Measurements from ENCODE around the gene LGALS7.
"Not testable (repeated sequence)": the region's sequence is repeated elsewhere in the genome, so short reads cannot be mapped to it uniquely, and the experiment has no call there.

The LGALS7 gene

DNA sequence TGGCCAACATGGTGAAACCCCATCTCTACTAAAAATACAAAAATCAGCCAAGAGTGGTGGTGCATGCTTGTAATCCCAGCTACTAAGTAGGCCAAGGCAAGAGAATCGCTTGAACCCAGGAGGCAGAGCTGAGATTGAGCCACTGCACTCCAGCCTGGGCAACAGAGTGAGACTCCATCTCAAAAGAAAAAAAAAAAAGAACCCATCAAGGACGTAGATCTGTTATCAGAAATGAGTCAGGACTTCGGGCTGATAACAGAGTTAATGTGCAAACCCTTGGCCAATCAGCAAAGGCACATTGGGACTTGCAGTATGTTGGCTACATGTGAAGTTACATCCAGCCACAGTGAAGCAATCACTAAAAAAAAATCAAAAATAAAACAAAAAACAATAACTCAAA is 10.9 kb upstream of the LGALS7 start:
- Histone ChIP-seq H3K4me3 (ENCODE audit: low read length) (no peak overlapping the region), H3K27me3 (ENCODE audit: control insufficient read depth, insufficient read depth, low read length) (peaks cover 18% of the 10 kb centered on the region), H3K9ac (ENCODE audit: low read depth, low read length) (no peak overlapping the region), H3K4me2 (ENCODE audit: low read length) (no peak overlapping the region), H3K9me3 (replicated peaks; ENCODE audit: low read length) (no peaks in the 10 kb centered on the region), H3K4me1 (ENCODE audit: control insufficient read depth, insufficient read depth, low read length) (no peaks in the 10 kb centered on the region), H3K36me3 (ENCODE audit: insufficient read depth, low read length) (no peaks in the 10 kb centered on the region)

DNA sequence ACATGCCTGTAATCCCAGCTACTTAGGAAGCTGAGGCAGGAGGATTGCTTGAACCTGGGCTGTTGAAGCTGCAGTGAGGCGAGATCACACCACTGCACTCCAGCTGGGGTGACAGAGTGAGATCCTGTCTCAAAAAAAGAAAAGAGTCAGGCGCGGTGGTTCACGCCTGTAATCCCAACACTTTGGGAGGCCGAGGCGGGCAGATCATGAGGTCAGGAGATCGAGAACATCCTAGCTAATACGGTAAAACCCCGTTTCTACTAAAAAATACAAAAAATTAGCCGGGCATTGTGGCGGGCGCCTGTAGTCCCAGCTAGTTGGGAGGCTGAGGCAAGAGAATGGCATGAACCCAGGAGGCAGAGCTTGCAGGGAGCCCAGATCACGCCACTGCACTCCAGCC is 8.9 kb upstream of the LGALS7 start:
- H3K4me1 ChIP-seq (ENCODE audit: control insufficient read depth, insufficient read depth, low read length); H3K36me3 ChIP-seq (ENCODE audit: insufficient read depth, low read length); H3K9me3 ChIP-seq (replicated peaks; ENCODE audit: low read length); H3K9ac ChIP-seq (ENCODE audit: low read depth, low read length); H3K4me2 ChIP-seq (ENCODE audit: low read length); H3K4me3 ChIP-seq (ENCODE audit: low read length): not testable (repeated sequence)
- H3K27me3 ChIP-seq (ENCODE audit: control insufficient read depth, insufficient read depth, low read length) = peaks cover 23% of the 10 kb centered on the region

DNA sequence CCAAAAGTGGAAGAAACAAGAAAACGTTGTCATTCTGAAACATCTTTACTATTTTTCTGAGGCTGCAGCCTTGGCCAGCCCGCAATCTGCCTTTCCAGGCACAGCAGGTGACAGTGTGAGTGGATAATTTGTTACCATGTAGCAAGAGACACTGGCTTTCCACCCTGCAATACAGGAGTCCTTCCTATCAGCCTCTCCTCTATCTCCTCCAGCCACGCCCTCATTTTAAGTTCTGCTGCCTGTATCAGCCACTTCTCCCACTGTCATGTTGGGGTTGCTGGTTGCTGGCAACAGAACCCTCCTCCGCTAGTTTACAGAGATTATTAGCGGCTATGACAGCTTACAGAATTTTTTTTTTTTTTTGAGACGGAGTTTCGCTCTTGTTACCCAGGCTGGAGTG is 7.7 kb upstream of the LGALS7 start:
- Histone ChIP-seq H3K9me3 (replicated peaks; ENCODE audit: low read length) (no peaks in the 10 kb centered on the region), H3K36me3 (ENCODE audit: insufficient read depth, low read length) (no peaks in the 10 kb centered on the region), H3K27me3 (ENCODE audit: control insufficient read depth, insufficient read depth, low read length) (peaks cover 23% of the 10 kb centered on the region), H3K9ac (ENCODE audit: low read depth, low read length) (no peak overlapping the region), H3K4me3 (ENCODE audit: low read length) (no peak overlapping the region), H3K4me1 (ENCODE audit: control insufficient read depth, insufficient read depth, low read length) (no peaks in the 10 kb centered on the region), H3K4me2 (ENCODE audit: low read length) (no peak overlapping the region)

DNA sequence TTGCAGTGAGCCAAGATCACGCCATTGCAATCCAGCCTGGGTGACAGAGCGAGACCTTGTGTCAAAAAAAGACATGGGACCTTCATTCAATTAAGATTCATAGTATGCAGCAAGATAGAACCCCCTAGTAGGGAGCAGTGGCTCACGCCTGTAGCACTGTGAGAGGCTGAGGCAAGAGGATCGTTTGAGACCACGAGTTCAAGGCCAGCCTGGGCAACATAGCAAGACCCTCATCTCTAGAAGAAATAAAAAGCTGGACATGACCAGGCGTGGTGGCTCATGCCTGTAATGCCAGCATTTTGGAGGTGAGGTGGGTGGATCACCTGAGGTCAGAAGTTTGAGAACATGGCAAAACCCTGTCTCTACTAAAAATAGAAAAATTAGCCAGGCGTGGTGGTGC is 7.1 kb upstream of the LGALS7 start:
- H3K27me3 ChIP-seq (ENCODE audit: control insufficient read depth, insufficient read depth, low read length) = peaks cover 23% of the 10 kb centered on the region
- H3K4me1 ChIP-seq (ENCODE audit: control insufficient read depth, insufficient read depth, low read length) = no peaks in the 10 kb centered on the region
- no peaks in the 10 kb centered on the region for H3K36me3 ChIP-seq (ENCODE audit: insufficient read depth, low read length)
- no peak overlapping the region for H3K9ac ChIP-seq (ENCODE audit: low read depth, low read length)
- no peaks in the 10 kb centered on the region for H3K9me3 ChIP-seq (replicated peaks; ENCODE audit: low read length)
- H3K4me3 ChIP-seq (ENCODE audit: low read length) = no peak overlapping the region
- no peak overlapping the region for H3K4me2 ChIP-seq (ENCODE audit: low read length)

DNA sequence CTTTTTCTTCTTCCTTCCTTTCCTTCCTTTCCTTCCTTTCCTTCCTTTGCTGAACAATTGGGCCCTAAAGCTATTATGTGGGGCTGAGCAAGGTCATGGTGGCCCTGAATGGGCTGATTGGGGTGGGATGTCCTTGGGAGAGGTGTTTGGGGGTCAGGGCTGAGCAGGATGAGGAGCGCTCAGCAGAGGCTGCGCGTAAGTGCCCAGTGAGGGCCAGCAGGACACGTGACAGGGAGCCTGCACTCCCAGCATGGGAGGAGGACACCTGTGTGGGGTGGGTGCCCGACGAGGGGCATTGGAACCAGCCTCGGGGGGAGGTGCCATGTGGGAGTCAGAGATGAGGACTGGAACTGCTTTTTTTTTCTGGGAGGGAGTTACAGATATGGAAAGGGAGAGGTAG is 5.4 kb upstream of the LGALS7 start:
- H3K4me1 ChIP-seq (ENCODE audit: control insufficient read depth, insufficient read depth, low read length) = no peaks in the 10 kb centered on the region
- no peak overlapping the region for H3K9ac ChIP-seq (ENCODE audit: low read depth, low read length)
- no peak overlapping the region for H3K4me2 ChIP-seq (ENCODE audit: low read length)
- H3K9me3 ChIP-seq (replicated peaks; ENCODE audit: low read length) = no peaks in the 10 kb centered on the region
- H3K4me3 ChIP-seq (ENCODE audit: low read length) = no peak overlapping the region
- peaks cover 23% of the 10 kb centered on the region for H3K27me3 ChIP-seq (ENCODE audit: control insufficient read depth, insufficient read depth, low read length)
- no peaks in the 10 kb centered on the region for H3K36me3 ChIP-seq (ENCODE audit: insufficient read depth, low read length)

DNA sequence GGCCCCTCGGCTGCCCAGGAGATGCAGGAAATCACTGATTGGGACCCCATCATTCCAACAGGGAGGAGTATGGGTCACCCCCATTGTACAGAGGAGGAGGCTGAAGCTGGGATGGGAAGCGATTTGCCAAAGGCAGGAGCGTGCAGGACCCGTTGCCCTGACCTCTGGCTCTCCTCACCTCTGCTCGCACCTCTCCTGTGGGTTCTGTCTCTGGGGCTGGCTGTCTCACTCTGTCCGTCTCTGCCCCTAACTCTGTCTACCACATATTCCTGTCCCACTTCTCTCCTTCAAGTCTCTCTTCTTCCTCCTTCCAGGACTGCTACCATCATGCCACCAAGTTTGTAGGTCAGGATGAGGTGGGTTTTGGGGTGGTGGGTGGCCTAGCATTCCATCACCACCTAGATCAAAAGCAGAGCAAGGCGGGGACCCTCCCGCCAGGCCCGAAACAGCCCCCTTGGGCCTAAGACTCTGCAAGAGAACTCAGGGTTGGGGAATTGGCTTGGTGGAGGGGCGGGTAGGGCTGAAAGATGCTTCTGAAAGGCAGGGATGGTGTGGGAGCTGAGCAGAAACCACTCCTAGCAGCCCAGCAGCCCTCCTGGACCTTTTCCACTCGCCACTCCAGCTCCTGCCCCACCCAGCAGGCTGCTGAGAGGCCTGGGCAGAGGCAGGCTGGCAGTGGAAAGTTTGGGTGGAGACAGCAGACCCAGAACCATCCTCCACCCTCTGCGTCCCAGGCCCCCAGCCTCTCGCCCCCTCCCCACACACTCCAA is 1.0 kb upstream of the LGALS7 start:
- Histone ChIP-seq H3K27me3 (ENCODE audit: control insufficient read depth, insufficient read depth, low read length) (peaks cover 5% of the 10 kb centered on the region), H3K4me3 (ENCODE audit: low read length) (no peak overlapping the region), H3K4me1 (ENCODE audit: control insufficient read depth, insufficient read depth, low read length) (peaks cover 6% of the 10 kb centered on the region), H3K9ac (ENCODE audit: low read depth, low read length) (no peak overlapping the region), H3K9me3 (replicated peaks; ENCODE audit: low read length) (no peaks in the 10 kb centered on the region), H3K4me2 (ENCODE audit: low read length) (no peak overlapping the region), H3K36me3 (ENCODE audit: insufficient read depth, low read length) (no peaks in the 10 kb centered on the region)

DNA sequence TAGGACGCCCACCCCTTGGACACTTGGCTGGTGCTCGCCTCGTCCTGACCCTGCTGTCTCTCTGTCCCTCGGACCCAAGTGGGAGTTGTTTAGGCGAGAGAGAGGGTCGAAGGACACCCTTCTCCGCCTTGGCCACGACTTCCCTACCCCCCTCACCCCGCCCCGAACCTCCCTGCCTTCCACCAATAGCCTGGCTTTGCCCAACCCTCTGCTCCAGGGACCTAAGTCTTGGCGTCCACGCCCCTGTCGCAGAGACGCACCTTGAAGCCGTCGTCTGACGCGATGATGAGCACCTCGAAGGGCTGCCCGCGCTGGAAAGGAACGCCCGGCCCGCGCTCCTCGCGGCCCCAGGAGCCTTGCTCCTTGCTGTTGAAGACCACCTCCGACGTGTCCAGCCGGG is 1.7 kb downstream of the LGALS7 start:
- not testable (repeated sequence) for H3K36me3 ChIP-seq (ENCODE audit: insufficient read depth, low read length); H3K4me3 ChIP-seq (ENCODE audit: low read length); H3K9ac ChIP-seq (ENCODE audit: low read depth, low read length); H3K27me3 ChIP-seq (ENCODE audit: control insufficient read depth, insufficient read depth, low read length); H3K9me3 ChIP-seq (replicated peaks; ENCODE audit: low read length); H3K4me1 ChIP-seq (ENCODE audit: control insufficient read depth, insufficient read depth, low read length); H3K4me2 ChIP-seq (ENCODE audit: low read length)

GRCh38 chr19:38770949-38771275 is 2.4 kb downstream of the LGALS7 start:
- not testable (repeated sequence) for H3K4me1 ChIP-seq (ENCODE audit: control insufficient read depth, insufficient read depth, low read length); H3K9ac ChIP-seq (ENCODE audit: low read depth, low read length); H3K9me3 ChIP-seq (replicated peaks; ENCODE audit: low read length); H3K4me2 ChIP-seq (ENCODE audit: low read length); H3K4me3 ChIP-seq (ENCODE audit: low read length); H3K36me3 ChIP-seq (ENCODE audit: insufficient read depth, low read length); H3K27me3 ChIP-seq (ENCODE audit: control insufficient read depth, insufficient read depth, low read length)

GRCh38 chr19:38770228-38770948 is 2.9 kb downstream of the LGALS7 start:
- peak overlapping the region; percentile 47 for H3K4me3 ChIP-seq (ENCODE audit: low read length)
- H3K9ac ChIP-seq (ENCODE audit: low read depth, low read length); H3K27me3 ChIP-seq (ENCODE audit: control insufficient read depth, insufficient read depth, low read length); H3K9me3 ChIP-seq (replicated peaks; ENCODE audit: low read length); H3K36me3 ChIP-seq (ENCODE audit: insufficient read depth, low read length); H3K4me1 ChIP-seq (ENCODE audit: control insufficient read depth, insufficient read depth, low read length): not testable (repeated sequence)
- peak overlapping the region; percentile 21 for H3K4me2 ChIP-seq (ENCODE audit: low read length)

DNA sequence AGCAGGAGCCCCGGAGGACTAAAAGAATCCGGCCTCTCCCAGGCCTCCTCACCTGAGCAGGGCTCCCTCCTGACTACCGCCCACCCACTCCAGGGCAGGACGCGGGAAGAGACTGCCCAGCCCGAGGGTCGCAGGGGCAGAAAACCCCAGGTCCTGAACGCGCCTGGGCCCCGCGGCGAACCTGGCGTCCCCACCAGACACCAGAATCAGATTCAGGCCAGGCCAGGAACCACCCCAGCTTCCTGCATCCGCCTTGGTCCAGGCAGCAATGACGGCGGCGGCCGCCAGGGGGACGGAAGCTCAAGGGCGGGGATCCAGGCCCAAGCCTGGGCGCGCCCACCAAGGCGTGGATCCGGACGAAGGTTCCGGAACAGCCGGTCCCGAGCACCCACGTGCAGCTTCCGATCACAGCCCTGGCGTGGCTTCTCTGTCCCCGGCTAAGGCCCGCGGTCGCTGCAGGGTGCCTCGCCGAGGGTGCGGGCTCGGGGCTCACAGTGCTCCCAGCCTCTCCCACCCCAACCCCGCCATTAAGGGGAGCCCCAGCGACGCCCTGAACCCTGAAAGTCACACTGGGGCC is 3.6 kb downstream of the LGALS7 start:
- H3K9me3 ChIP-seq (replicated peaks; ENCODE audit: low read length) = no peaks in the 10 kb centered on the region
- no peaks in the 10 kb centered on the region for H3K36me3 ChIP-seq (ENCODE audit: insufficient read depth, low read length)
- peaks cover 6% of the 10 kb centered on the region for H3K4me1 ChIP-seq (ENCODE audit: control insufficient read depth, insufficient read depth, low read length)
- H3K27me3 ChIP-seq (ENCODE audit: control insufficient read depth, insufficient read depth, low read length) = no peaks in the 10 kb centered on the region
- peak overlapping the region; percentile 47 for H3K4me3 ChIP-seq (ENCODE audit: low read length)
- H3K4me2 ChIP-seq (ENCODE audit: low read length) = peak overlapping the region; percentile 21
- H3K9ac ChIP-seq (ENCODE audit: low read depth, low read length) = peak overlapping the region; percentile 15

GRCh38 chr19:38766276-38767047 is 6.9 kb downstream of the LGALS7 start:
- Histone ChIP-seq H3K9me3 (replicated peaks; ENCODE audit: low read length) (no peaks in the 10 kb centered on the region), H3K36me3 (ENCODE audit: insufficient read depth, low read length) (no peaks in the 10 kb centered on the region), H3K27me3 (ENCODE audit: control insufficient read depth, insufficient read depth, low read length) (no peaks in the 10 kb centered on the region), H3K9ac (ENCODE audit: low read depth, low read length) (no peak overlapping the region), H3K4me1 (ENCODE audit: control insufficient read depth, insufficient read depth, low read length) (peaks cover 6% of the 10 kb centered on the region), H3K4me3 (ENCODE audit: low read length) (no peak overlapping the region), H3K4me2 (ENCODE audit: low read length) (no peak overlapping the region)
